Fibroblast of lung (primary cell): ENCODE data around the gene ARHGEF25. TPM values are rescaled to one million over a fixed set of nuclear protein-coding genes. Genes with fewer than 3 reads are reported as not detected.

Experiments
- DNase-seq, 2 donors: peaks; one replicate each; pipeline versions ENCODE4 v3.0.0 to v3.0.0-alpha.2; 2010; ENCODE audit warnings: low read depth in 2 of 2
- H2AFZ ChIP-seq: 2 replicates; pipeline ENCODE4 v1.5.1; 2012; ENCODE audit warnings: low read length, control low read depth, inconsistent platforms
- H3K27ac ChIP-seq: 2 replicates; pipeline ENCODE4 v1.5.1; 2011; ENCODE audit warnings: low read length, control low read depth; ENCODE audit not compliant: insufficient read depth
- H3K27me3 ChIP-seq: 2 replicates; pipeline ENCODE4 v1.5.1; 2011; ENCODE audit warnings: mild to moderate bottlenecking, low read length; ENCODE audit not compliant: control insufficient read depth, insufficient read depth
- H3K36me3 ChIP-seq: 2 replicates; pipeline ENCODE4 v1.5.1; 2011; ENCODE audit warnings: low read length; ENCODE audit not compliant: control insufficient read depth, insufficient read depth
- H3K4me1 ChIP-seq: 2 replicates; pipeline ENCODE4 v1.5.1; 2011; ENCODE audit warnings: low read length; ENCODE audit not compliant: control insufficient read depth, insufficient read depth; ENCODE audit errors: extremely low read depth
- H3K4me2 ChIP-seq: 2 replicates; pipeline ENCODE4 v1.5.1; 2011; ENCODE audit warnings: low read length, control low read depth; ENCODE audit not compliant: insufficient read depth; ENCODE audit errors: extremely low read depth
- H3K4me3 ChIP-seq, 4 experiments: fragments of 200-600 bp in 1 of 4; sonication (generic) in 1 of 4; replicated peaks in 1 of 4; 2 replicates each; pipeline ENCODE4 v1.5.1; 2011 to 2016; ENCODE audit warnings: low read length in 4 of 4, low read depth in 3 of 4, mild to moderate bottlenecking in 3 of 4, control low read depth in 2 of 4, inconsistent platforms in 1 of 4, mixed read lengths in 1 of 4; ENCODE audit not compliant: insufficient read depth in 1 of 4; ENCODE audit errors: control extremely low read depth in 1 of 4
- H3K79me2 ChIP-seq: 2 replicates; pipeline ENCODE4 v1.5.1; 2012; ENCODE audit warnings: mild to moderate bottlenecking, low read length, inconsistent platforms; ENCODE audit not compliant: control insufficient read depth, insufficient read depth
- H3K9ac ChIP-seq: 2 replicates; pipeline ENCODE4 v1.5.1; 2011; ENCODE audit warnings: mild to moderate bottlenecking, low read length, control low read depth; ENCODE audit not compliant: insufficient read depth
- H3K9me3 ChIP-seq: 2 replicates; pipeline ENCODE4 v1.5.1; 2012; ENCODE audit warnings: low read depth, low read length; ENCODE audit not compliant: control insufficient read depth, insufficient read depth
- H4K20me1 ChIP-seq: 2 replicates; pipeline ENCODE4 v1.5.1; 2011; ENCODE audit warnings: low read length; ENCODE audit not compliant: control insufficient read depth, insufficient read depth; ENCODE audit errors: extremely low read depth
- CTCF ChIP-seq, 2 donors: IDR thresholded peaks in 1 of 2; conservative IDR thresholded peaks in 1 of 2; 1 replicate in 1 of 2; 2 replicates in 1 of 2; pipeline ENCODE4 v1.5.1; 2011 to 2012; ENCODE audit warnings: low read length in 2 of 2, control low read depth in 1 of 2, inconsistent platforms in 1 of 2, low read depth in 1 of 2, mild to moderate bottlenecking in 1 of 2
- EZH2 ChIP-seq: IDR thresholded peaks from 2 replicates; pipeline ENCODE4 v1.5.1; 2012; ENCODE audit warnings: low read length, control low read depth, mild to moderate bottlenecking; ENCODE audit errors: missing control alignments
- polyA plus RNA-seq, 2 donors: library from polyadenylated mRNA; depleted of rRNA in 1 of 2; stranded (reverse) in 1 of 2; unstranded in 1 of 2; fragments of >200 nt; gene quantifications; 2 replicates each; pipeline ENCODE4 v1.2.1, GENCODE V29; 2011 to 2012; ENCODE audit warnings: missing spikeins in 1 of 2
- total RNA-seq: library from RNA; depleted of rRNA; stranded (reverse); fragments of >200 nt; gene quantifications from 2 replicates; pipeline ENCODE4 v1.2.1, GENCODE V29; 2014

ARHGEF25 gene
- total and polyA plus RNA-seq, 2 donors (not counting 1 experiment from before 2014, with no cell fraction given) = 15.7 to 40.0 TPM

DNA sequence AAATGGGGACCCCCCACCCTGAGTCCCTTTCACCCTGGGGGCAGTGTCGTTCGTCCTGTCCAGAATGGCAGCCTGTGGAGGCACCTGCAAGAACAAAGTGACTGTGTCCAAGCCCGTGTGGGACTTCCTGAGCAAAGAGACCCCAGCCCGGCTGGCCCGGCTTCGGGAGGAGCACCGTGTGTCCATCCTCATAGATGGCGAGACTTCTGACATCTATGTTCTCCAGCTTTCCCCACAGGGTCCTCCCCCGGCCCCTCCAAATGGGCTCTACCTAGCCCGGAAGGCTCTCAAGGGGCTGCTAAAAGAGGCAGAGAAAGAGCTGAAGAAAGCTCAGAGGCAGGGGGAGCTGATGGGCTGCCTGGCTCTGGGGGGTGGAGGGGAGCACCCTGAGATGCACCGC is 4.4 kb upstream of the ARHGEF25 start:
- no peak for TF ChIP-seq CTCF (conservative IDR thresholded peaks at IDR 0.05 in 1 of 2, IDR thresholded peaks at IDR 0.05 in 1 of 2; ENCODE audit: low read depth in 1 of 2, low read length in 2 of 2)
- no peak for TF ChIP-seq EZH2
- no peak overlapping the region for H3K27ac ChIP-seq
- no peak overlapping the region for H3K4me3 ChIP-seq
- no peak overlapping the region for H3K4me2 ChIP-seq
- no peak overlapping the region for H2AFZ ChIP-seq
- H3K9me3 ChIP-seq = no peaks in the 10 kb centered on the region
- H3K4me1 ChIP-seq = peaks cover 13% of the 10 kb centered on the region
- DNase-seq = no peak
- H3K27me3 ChIP-seq = no peaks in the 10 kb centered on the region
- H4K20me1 ChIP-seq = no peaks in the 10 kb centered on the region
- no peaks in the 10 kb centered on the region for H3K79me2 ChIP-seq
- peaks cover 2% of the 10 kb centered on the region for H3K36me3 ChIP-seq
- H3K9ac ChIP-seq = no peak overlapping the region

DNA sequence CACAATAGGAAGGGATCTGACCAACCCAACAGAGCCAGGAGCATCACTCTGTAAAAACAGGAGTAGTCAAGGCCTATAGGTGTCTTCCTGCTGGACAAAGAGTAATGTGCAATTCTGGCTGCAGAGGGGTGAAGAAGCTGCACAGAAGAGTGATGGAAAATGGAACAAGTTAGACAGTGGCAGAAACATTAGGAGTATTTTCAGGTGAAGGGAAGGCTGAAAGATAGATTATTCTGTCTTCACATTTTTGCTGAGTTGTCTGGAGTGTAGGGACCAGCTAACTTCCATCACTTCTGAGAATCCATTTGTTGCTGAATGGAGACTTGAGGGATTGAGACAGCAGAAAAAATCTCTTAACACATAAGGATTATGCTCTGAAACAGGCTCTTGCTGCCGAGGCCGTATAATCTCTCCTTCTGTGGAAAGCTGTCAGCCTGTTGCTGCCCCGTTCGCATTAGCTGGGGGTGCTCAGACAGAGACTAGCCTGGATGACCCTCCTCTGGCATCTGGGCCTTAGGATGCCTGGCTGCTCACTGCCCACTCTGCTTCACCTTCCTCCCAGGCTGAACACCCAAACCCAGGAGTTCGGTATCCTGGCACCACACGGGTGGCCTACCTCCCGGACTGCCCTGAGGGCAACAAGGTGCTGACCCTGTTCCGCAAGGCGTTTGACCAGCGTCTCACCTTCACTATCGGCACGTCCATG is 3.1 kb upstream of the ARHGEF25 start:
- H3K4me1 ChIP-seq = peaks cover 13% of the 10 kb centered on the region
- no peak overlapping the region for H3K4me3 ChIP-seq
- no peaks in the 10 kb centered on the region for H4K20me1 ChIP-seq
- H3K79me2 ChIP-seq = no peaks in the 10 kb centered on the region
- H3K27ac ChIP-seq = no peak overlapping the region
- H3K9me3 ChIP-seq = no peaks in the 10 kb centered on the region
- TF ChIP-seq CTCF (conservative IDR thresholded peaks at IDR 0.05 in 1 of 2, IDR thresholded peaks at IDR 0.05 in 1 of 2; ENCODE audit: low read depth in 1 of 2, low read length in 2 of 2) (no peak), EZH2 (no peak)
- DNase-seq = no peak
- H3K27me3 ChIP-seq = no peaks in the 10 kb centered on the region
- H3K36me3 ChIP-seq = peaks cover 2% of the 10 kb centered on the region
- H3K9ac ChIP-seq = no peak overlapping the region
- no peak overlapping the region for H3K4me2 ChIP-seq
- H2AFZ ChIP-seq = no peak overlapping the region

DNA sequence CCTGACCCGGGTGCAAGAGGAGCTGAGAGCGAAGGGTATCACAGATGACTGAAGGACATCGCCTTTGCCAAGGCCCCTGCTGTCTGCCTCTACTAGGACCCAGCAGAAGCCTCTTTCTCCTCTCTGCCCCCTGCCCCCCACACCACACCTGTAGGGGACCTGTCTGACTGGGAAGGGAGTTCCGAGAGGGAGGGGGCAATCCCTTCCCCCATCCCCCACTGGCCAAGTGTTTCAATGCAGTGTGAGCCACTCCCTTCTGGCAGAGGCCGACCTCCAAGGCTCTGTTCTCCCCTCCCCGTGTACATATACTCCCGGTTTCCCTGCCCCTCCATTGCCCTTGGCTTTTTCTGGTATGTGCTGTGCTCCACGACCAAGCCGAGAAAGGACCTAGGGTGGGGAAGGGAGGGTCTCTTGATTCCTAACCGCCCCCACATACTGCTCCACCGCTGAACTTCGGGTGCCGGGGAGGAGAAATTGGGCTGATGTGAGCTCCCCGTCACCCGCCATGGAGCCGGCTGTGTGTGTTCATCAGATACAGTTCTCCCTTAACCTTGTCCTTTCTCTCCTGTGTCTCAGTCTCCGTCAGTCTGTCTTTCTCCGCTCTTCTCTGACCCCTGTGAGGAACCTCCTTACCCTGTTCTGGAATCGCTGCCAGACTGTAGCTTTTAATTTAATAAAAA is 2.0 kb upstream of the ARHGEF25 start:
- no peak overlapping the region for H2AFZ ChIP-seq
- H3K27ac ChIP-seq = no peak overlapping the region
- H3K27me3 ChIP-seq = no peaks in the 10 kb centered on the region
- TF ChIP-seq CTCF (conservative IDR thresholded peaks at IDR 0.05 in 1 of 2, IDR thresholded peaks at IDR 0.05 in 1 of 2; ENCODE audit: low read depth in 1 of 2, low read length in 2 of 2) = no peak
- no peak for TF ChIP-seq EZH2
- H3K4me2 ChIP-seq = no peak overlapping the region
- H3K4me1 ChIP-seq = peaks cover 13% of the 10 kb centered on the region
- no peaks in the 10 kb centered on the region for H3K79me2 ChIP-seq
- H4K20me1 ChIP-seq = no peaks in the 10 kb centered on the region
- H3K4me3 ChIP-seq = no peak overlapping the region
- H3K9me3 ChIP-seq = no peaks in the 10 kb centered on the region
- no peak overlapping the region for H3K9ac ChIP-seq
- H3K36me3 ChIP-seq = peaks cover 2% of the 10 kb centered on the region
- no peak for DNase-seq
